GM23248 (cell line): ENCODE measurements around the gene PAQR6.

ENCODE experiments used
- EZH2 ChIP-seq: fragments of 200-600 bp; sonication (generic); IDR thresholded peaks from 2 replicates; pipeline ENCODE4 v1.6.1; 2018; ENCODE audit warnings: antibody characterized with exemption, mild to moderate bottlenecking; ENCODE audit not compliant: insufficient read depth, poor library complexity, severe bottlenecking
- EZH2phosphoT487 ChIP-seq: fragments of 200-600 bp; sonication (generic); IDR thresholded peaks from 2 replicates; pipeline ENCODE4 v1.6.1; 2018; ENCODE audit warnings: antibody characterized with exemption, moderate library complexity, mild to moderate bottlenecking, low read depth; ENCODE audit not compliant: insufficient read depth

DNA sequence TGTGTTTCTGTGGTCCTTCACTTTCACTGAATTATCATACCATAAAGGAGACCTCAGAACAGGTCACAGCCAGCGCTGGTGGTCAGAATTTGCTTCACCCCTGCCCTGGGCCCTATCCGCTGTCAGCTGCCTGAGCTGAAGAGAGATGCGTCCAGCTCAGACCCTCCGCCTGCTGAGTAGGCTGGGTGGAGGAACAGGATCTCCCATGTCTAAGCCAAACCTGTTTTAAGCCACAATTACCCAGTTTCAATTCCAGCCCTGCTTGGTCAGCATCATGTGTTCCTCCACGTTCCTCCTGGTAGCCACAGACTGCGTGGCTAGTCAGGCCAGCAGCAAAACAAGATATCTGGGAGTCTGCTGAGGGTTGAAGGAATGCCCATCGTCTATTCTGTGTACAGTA, 19.4 kb downstream of the PAQR6 start:
- no peak for TF ChIP-seq EZH2
- TF ChIP-seq EZH2phosphoT487: no peak
